ENCODE data around the gene ACVR1. TPM values are rescaled to one million over a fixed set of nuclear protein-coding genes. Genes with fewer than 3 reads are reported as not detected.
A peak's percentile ranks its signal among the peaks of the same experiment; 100 is the strongest.

ACVR1 gene
- total RNA-seq, 1 donor from 2014 or later, result 35.0 TPM

GRCh38 chr2:157805519-157805918, 70.6 kb downstream of the ACVR1 start:
- intact Hi-C loops (cut with DNase I), result no loop called here
- ATAC-seq (no peak), DNase-seq (no peak)
- H3K9me3 ChIP-seq, result no peaks in the 10 kb centered on the region
- H3K36me3 ChIP-seq, result no peaks in the 10 kb centered on the region
- H3K4me3 ChIP-seq, result no peak overlapping the region
- H3K4me1 ChIP-seq, result peaks cover 3% of the 10 kb centered on the region
- no peaks in the 10 kb centered on the region for H3K27me3 ChIP-seq (ENCODE audit: low read depth)
- TF ChIP-seq, protein P1, sequence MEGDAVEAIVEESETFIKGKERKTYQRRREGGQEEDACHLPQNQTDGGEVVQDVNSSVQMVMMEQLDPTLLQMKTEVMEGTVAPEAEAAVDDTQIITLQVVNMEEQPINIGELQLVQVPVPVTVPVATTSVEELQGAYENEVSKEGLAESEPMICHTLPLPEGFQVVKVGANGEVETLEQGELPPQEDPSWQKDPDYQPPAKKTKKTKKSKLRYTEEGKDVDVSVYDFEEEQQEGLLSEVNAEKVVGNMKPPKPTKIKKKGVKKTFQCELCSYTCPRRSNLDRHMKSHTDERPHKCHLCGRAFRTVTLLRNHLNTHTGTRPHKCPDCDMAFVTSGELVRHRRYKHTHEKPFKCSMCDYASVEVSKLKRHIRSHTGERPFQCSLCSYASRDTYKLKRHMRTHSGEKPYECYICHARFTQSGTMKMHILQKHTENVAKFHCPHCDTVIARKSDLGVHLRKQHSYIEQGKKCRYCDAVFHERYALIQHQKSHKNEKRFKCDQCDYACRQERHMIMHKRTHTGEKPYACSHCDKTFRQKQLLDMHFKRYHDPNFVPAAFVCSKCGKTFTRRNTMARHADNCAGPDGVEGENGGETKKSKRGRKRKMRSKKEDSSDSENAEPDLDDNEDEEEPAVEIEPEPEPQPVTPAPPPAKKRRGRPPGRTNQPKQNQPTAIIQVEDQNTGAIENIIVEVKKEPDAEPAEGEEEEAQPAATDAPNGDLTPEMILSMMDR (IDR thresholded peaks at IDR 0.05), result no peak
- H3K27ac ChIP-seq, result no peak overlapping the region

DNA sequence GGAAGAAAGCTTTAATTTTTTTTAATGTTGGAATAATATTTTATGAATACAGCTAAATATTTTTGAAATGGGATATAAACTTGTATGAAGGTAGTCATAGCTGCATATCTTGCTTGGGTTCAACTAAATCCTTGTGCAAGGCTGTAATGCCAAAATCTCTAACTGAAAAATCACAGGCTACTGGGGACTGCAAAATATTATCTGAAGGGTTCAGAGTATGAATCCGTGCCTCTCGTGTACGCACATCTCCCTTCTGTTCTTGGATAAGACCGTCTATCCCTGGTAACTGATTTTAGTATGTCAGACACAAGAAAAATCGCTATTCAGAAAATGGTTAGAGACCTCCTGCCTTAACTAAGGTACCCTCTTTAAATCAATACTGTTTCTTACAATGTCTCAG, 71.8 kb downstream of the ACVR1 start:
- intact Hi-C loops (cut with DNase I), result no loop called here
- TF ChIP-seq, protein P1 (IDR thresholded peaks at IDR 0.05), result no peak

GRCh38 chr2:157803952-157804351, 72.2 kb downstream of the ACVR1 start:
- Histone ChIP-seq H3K9me3 (no peaks in the 10 kb centered on the region), H3K4me3 (no peak overlapping the region), H3K36me3 (no peaks in the 10 kb centered on the region), H3K4me1 (peaks cover 3% of the 10 kb centered on the region), H3K27ac (no peak overlapping the region), H3K27me3 (ENCODE audit: low read depth) (no peaks in the 10 kb centered on the region)
- ATAC-seq (no peak), DNase-seq (no peak)
- intact Hi-C loops (cut with DNase I), result no loop called here
- TF ChIP-seq, protein P1 (IDR thresholded peaks at IDR 0.05), result no peak

More for the DNA sequence above, 71.8 kb downstream of the ACVR1 start:
- no peak overlapping the region for H3K27ac ChIP-seq
- H3K4me1 ChIP-seq, result peaks cover 3% of the 10 kb centered on the region
- no peak for DNase-seq
- H3K27me3 ChIP-seq (ENCODE audit: low read depth), result no peaks in the 10 kb centered on the region
- no peak for ATAC-seq
- H3K36me3 ChIP-seq, result no peaks in the 10 kb centered on the region
- H3K4me3 ChIP-seq, result no peak overlapping the region
- no peaks in the 10 kb centered on the region for H3K9me3 ChIP-seq

DNA sequence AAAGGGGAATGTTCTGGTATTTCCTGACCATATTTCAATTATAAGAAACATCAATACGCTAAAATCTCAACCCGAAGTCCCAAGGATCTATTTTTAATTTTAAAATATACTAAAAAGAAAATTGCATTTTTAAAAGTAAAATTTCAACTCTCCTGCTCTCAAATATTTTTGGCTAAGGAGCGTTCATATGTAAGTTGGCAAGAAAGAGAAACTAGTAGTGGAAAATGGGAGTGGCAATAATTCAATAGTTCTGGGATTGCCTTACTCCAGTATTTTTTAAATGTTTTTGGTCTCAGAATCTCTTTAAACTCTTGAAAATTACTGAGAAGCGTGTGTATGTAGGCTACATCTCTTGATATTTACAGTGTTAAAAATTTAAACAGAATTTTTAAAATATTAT, 72.7 kb downstream of the ACVR1 start:
- intact Hi-C loops (cut with DNase I), result no loop called here
- no peak for ATAC-seq
- no peak for DNase-seq
- no peak overlapping the region for H3K4me3 ChIP-seq
- no peaks in the 10 kb centered on the region for H3K27me3 ChIP-seq (ENCODE audit: low read depth)
- H3K27ac ChIP-seq, result no peak overlapping the region
- no peaks in the 10 kb centered on the region for H3K36me3 ChIP-seq
- TF ChIP-seq, protein P1 (IDR thresholded peaks at IDR 0.05), result no peak
- no peaks in the 10 kb centered on the region for H3K9me3 ChIP-seq
- H3K4me1 ChIP-seq, result peaks cover 1% of the 10 kb centered on the region

- intact Hi-C loops (cut with DNase I), result no loop called here
- peak; percentile 62 to 88 for ATAC-seq
- no peak overlapping the region for H3K4me3 ChIP-seq
- H3K27me3 ChIP-seq (ENCODE audit: low read depth), result no peaks in the 10 kb centered on the region
- H3K4me1 ChIP-seq, result no peaks in the 10 kb centered on the region
- H3K36me3 ChIP-seq, result no peaks in the 10 kb centered on the region
- TF ChIP-seq, protein P1 (IDR thresholded peaks at IDR 0.05), result no peak
- no peak overlapping the region for H3K27ac ChIP-seq
- H3K9me3 ChIP-seq, result no peaks in the 10 kb centered on the region
- DNase-seq, result no peak
These were observed 75.2 kb downstream of the ACVR1 start for GRCh38 chr2:157800838-157801495.

All from lower lobe of right lung (tissue), 2 donors.